Sigmoid colon (tissue), 7 donors: ENCODE data around the gene ARHGAP6. TPM values are rescaled to one million over a fixed set of nuclear protein-coding genes. Genes with fewer than 3 reads are reported as not detected.

Source experiments
- DNase-seq: peaks from one replicate; pipeline ENCODE4 v3.0.0-alpha.2; 2019
- H3K27ac ChIP-seq, 4 donors: fragments of 200-600 bp; sonication (generic); one replicate each; pipeline ENCODE4 v1.5.1; 2016 to 2019; ENCODE audit warnings: mild to moderate bottlenecking in 1 of 4
- H3K27me3 ChIP-seq, 3 donors: fragments of 200-600 bp; sonication (generic); one replicate each; pipeline ENCODE4 v1.5.1; 2019; ENCODE audit warnings: mild to moderate bottlenecking in 1 of 3
- H3K36me3 ChIP-seq, 4 donors: fragments of 200-600 bp; sonication (generic); one replicate each; pipeline ENCODE4 v1.5.1; 2016 to 2019
- H3K4me1 ChIP-seq, 4 donors: fragments of 200-600 bp; sonication (generic); one replicate each; pipeline ENCODE4 v1.5.1; 2017 to 2019
- H3K4me3 ChIP-seq, 4 donors: fragments of 200-600 bp; sonication (generic); one replicate each; pipeline ENCODE4 v1.5.1; 2017 to 2019; ENCODE audit warnings: mild to moderate bottlenecking in 2 of 4, moderate library complexity in 1 of 4
- H3K9me3 ChIP-seq, 4 donors: fragments of 200-600 bp in 3 of 4; sonication (generic) in 3 of 4; one replicate each; pipeline versions ENCODE4 v1.5.1 to v1.6.1; 2013 to 2019
- EP300 ChIP-seq, 4 donors: sonication (generic); formaldehyde crosslinking; IDR thresholded peaks; one replicate each; pipeline ENCODE4 v1.6.1; 2017; ENCODE audit warnings: antibody characterized with exemption in 4 of 4
- POLR2A ChIP-seq, 2 donors: fragments of 450-650 bp; IDR thresholded peaks; one replicate each; pipeline ENCODE4 v1.6.1; 2016; ENCODE audit warnings: antibody characterized with exemption in 2 of 2, mild to moderate bottlenecking in 2 of 2, moderate library complexity in 2 of 2
- POLR2AphosphoS5 ChIP-seq, 4 donors: sonication (generic); formaldehyde crosslinking; IDR thresholded peaks; one replicate each; pipeline ENCODE4 v1.6.1; 2017; ENCODE audit warnings: antibody characterized with exemption in 4 of 4
- WGBS, 2 donors: extraction: QIAGEN DNeasy Blood & Tissue Kit; methylation state at CpG; one replicate each; pipeline ENCODE4 v1.1.7; 2013; 5-methylcytosine and 5-hydroxymethylcytosine counted together
- intact Hi-C: fragments of 100-400 bp; cut with DNase I; formaldehyde crosslinking; loops from one replicate; pipeline ENCODE4 v1.15.1; 2023
- polyA plus RNA-seq, 3 donors: library from polyadenylated mRNA; stranded (reverse); fragments of 200-250 nt; gene quantifications; one replicate each; pipeline ENCODE4 v1.2.3, GENCODE V29; 2013
- total RNA-seq, 4 donors: library from RNA; depleted of rRNA; stranded (reverse); fragments of >200 nt; gene quantifications; one replicate each; pipeline ENCODE4 v1.1.0, GENCODE V29; 2016
- TF ChIP-seq, protein P1 (sequence below), 4 experiments: fragments of 450-650 bp in 3 of 4; fragments of 200-600 bp in 1 of 4; IDR thresholded peaks; one replicate each; pipeline ENCODE4 v1.5.1; 2016 to 2019; ENCODE audit warnings: antibody characterized with exemption in 4 of 4, mild to moderate bottlenecking in 3 of 4, moderate library complexity in 2 of 4
- donor health status: healthy with polysubstance abuse.
- donor health status: Bipolar disorder and iron deficiency.
- donor health status: healthy.

ARHGAP6 gene
- total and polyA plus RNA-seq, 7 donors = 1.4 to 47.6 (median 36.2) TPM

DNA sequence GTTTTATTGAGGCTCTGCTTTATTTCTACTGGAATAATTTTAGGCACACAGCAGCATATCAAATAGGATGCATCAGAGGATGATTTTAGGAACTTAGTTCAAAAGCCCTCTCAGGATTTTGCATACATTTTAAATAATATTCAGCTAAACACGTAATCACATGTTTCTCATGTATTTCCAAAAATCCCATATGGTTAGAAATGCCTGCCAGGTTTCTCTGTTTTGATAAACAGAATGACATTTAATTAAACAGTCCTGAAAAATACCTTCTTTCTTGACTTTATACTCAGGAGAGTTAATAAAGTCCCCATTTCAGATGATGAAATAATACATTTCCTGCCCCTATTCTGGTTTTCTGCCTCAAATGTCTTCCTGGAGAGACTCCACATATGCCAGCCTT lies 459.0 kb downstream of the ARHGAP6 start:
- WGBS, 2 donors = 73 to 80% methylated on average over 1 of the region's 1 CpG
- intact Hi-C loops = no loop called here
- Histone ChIP-seq H3K9me3 (no peaks in the 10 kb centered on the region), H3K27ac (no peak overlapping the region), H3K36me3 (no peaks in the 10 kb centered on the region), H3K27me3 (no peaks in the 10 kb centered on the region), H3K4me3 (no peak overlapping the region), H3K4me1 (no peaks in the 10 kb centered on the region)
- no peak for DNase-seq
- TF ChIP-seq POLR2A (IDR thresholded peaks at IDR 0.05) = no peak
- TF ChIP-seq, protein P1, sequence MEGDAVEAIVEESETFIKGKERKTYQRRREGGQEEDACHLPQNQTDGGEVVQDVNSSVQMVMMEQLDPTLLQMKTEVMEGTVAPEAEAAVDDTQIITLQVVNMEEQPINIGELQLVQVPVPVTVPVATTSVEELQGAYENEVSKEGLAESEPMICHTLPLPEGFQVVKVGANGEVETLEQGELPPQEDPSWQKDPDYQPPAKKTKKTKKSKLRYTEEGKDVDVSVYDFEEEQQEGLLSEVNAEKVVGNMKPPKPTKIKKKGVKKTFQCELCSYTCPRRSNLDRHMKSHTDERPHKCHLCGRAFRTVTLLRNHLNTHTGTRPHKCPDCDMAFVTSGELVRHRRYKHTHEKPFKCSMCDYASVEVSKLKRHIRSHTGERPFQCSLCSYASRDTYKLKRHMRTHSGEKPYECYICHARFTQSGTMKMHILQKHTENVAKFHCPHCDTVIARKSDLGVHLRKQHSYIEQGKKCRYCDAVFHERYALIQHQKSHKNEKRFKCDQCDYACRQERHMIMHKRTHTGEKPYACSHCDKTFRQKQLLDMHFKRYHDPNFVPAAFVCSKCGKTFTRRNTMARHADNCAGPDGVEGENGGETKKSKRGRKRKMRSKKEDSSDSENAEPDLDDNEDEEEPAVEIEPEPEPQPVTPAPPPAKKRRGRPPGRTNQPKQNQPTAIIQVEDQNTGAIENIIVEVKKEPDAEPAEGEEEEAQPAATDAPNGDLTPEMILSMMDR (IDR thresholded peaks at IDR 0.05) = no peak
- no peak for TF ChIP-seq EP300 (IDR thresholded peaks at IDR 0.05)
- TF ChIP-seq POLR2AphosphoS5 (IDR thresholded peaks at IDR 0.05) = no peak

- 90 to 93% methylated on average over 4 of the region's 4 CpGs for WGBS, 2 donors
- Histone ChIP-seq H3K4me1 (no peaks in the 10 kb centered on the region), H3K27ac (no peak overlapping the region), H3K4me3 (no peak overlapping the region), H3K36me3 (no peaks in the 10 kb centered on the region), H3K27me3 (no peaks in the 10 kb centered on the region), H3K9me3 (no peaks in the 10 kb centered on the region)
- TF ChIP-seq EP300 (IDR thresholded peaks at IDR 0.05) = no peak
- TF ChIP-seq POLR2A (IDR thresholded peaks at IDR 0.05) = no peak
- TF ChIP-seq, protein P1 (IDR thresholded peaks at IDR 0.05) = no peak
- no peak for TF ChIP-seq POLR2AphosphoS5 (IDR thresholded peaks at IDR 0.05)
- intact Hi-C loops = no loop called here
- DNase-seq = no peak
Observed at GRCh38 chrX:11205796-11206195, 459.9 kb downstream of the ARHGAP6 start.

DNA sequence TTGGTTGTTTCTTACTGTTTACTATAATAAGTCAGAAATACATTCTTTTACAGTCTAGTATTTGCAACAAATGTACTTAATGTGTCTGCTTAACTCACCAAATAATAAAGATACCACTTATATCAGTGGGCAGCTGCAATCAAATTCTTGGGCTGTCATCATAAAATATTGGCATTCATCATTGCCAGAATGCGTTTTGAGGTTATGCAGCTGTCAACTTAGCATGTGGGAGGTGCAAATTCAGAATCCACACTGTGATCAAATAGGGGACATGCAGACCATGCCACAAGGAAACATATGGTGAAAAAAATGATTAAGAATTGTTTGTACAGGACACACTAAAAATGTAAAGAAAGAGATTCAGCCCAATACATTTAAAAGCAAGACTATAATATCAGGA lies 468.0 kb downstream of the ARHGAP6 start:
- TF ChIP-seq, protein P1 (IDR thresholded peaks at IDR 0.05) = no peak
- no peak for TF ChIP-seq POLR2AphosphoS5 (IDR thresholded peaks at IDR 0.05)
- H3K4me3 ChIP-seq = no peak overlapping the region
- intact Hi-C loops = no loop called here
- no peaks in the 10 kb centered on the region for H3K27me3 ChIP-seq
- no peak overlapping the region for H3K27ac ChIP-seq
- H3K9me3 ChIP-seq = no peaks in the 10 kb centered on the region
- WGBS, 2 donors = 37 to 61% methylated on average over 1 of the region's 1 CpG
- no peaks in the 10 kb centered on the region for H3K36me3 ChIP-seq
- no peak for DNase-seq
- no peaks in the 10 kb centered on the region for H3K4me1 ChIP-seq

DNA sequence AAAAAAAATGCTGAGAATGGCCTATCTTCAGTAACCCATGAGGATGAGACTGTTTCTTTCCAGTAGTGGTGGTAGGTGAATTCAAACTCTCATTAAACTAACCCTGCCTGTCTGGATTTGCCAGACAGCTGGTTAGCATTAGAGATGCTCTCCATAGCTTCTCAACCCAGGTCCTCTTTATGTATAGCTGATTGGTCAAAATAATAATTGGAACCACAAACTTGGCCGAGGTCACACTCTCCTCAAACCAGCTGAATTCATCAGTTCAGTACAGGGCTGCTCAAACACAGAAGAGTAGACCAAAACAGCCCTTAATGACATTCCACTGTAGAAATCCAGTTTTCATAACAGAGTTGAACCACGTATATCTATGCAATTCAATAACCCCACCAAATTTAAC lies 469.2 kb downstream of the ARHGAP6 start:
- Histone ChIP-seq H3K4me3 (no peak overlapping the region), H3K9me3 (no peaks in the 10 kb centered on the region), H3K27ac (no peak overlapping the region), H3K4me1 (no peaks in the 10 kb centered on the region), H3K27me3 (no peaks in the 10 kb centered on the region), H3K36me3 (no peaks in the 10 kb centered on the region)
- intact Hi-C loops = no loop called here
- 78 to 79% methylated on average over 2 of the region's 2 CpGs for WGBS, 2 donors
- DNase-seq = no peak
- TF ChIP-seq POLR2AphosphoS5 (IDR thresholded peaks at IDR 0.05) (no peak), EP300 (IDR thresholded peaks at IDR 0.05) (no peak), POLR2A (IDR thresholded peaks at IDR 0.05) (no peak)
- TF ChIP-seq, protein P1 (IDR thresholded peaks at IDR 0.05) = no peak

GRCh38 chrX:11193035-11193469 lies 472.7 kb downstream of the ARHGAP6 start:
- no peak overlapping the region for H3K27ac ChIP-seq

More at GRCh38 chrX:11193035-11193469, 472.7 kb downstream of the ARHGAP6 start:
- Histone ChIP-seq H3K4me3 (no peak overlapping the region), H3K4me1 (peaks cover 0 to 5% (median 0%) of the 10 kb centered on the region in 4 donors), H3K36me3 (no peaks in the 10 kb centered on the region), H3K27me3 (no peaks in the 10 kb centered on the region), H3K9me3 (no peaks in the 10 kb centered on the region)
- no peak for DNase-seq
- intact Hi-C loops = no loop called here
- TF ChIP-seq POLR2A (IDR thresholded peaks at IDR 0.05) (no peak), POLR2AphosphoS5 (IDR thresholded peaks at IDR 0.05) (no peak), EP300 (IDR thresholded peaks at IDR 0.05) (no peak)
- TF ChIP-seq, protein P1 (IDR thresholded peaks at IDR 0.05) = no peak
- WGBS, 2 donors = 44 to 50% methylated on average over 5 of the region's 5 CpGs
